HG03342 (cell line): Measurements from ENCODE around the gene USP17L28.
"Not testable (repeated sequence)": the region's sequence is repeated elsewhere in the genome, so short reads cannot be mapped to it uniquely, and the experiment has no call there.

Experiments
- ATAC-seq: cut with Tn5 transposase; IDR thresholded peaks from one replicate; pipeline ENCODE4 v1.9.1; 2021; ENCODE audit warnings: mild to moderate bottlenecking, moderate library complexity; ENCODE audit not compliant: unreplicated experiment

Gene USP17L28

GRCh38 chr4:9348593-9348992 lies at the start of gene USP17L28:
TSS of gene USP17L28 (plus strand) at chr4:9348893. CDS start at chr4:9348893, 0 bp downstream.
- not testable (repeated sequence) for ATAC-seq

GRCh38 chr4:9324191-9324590 lies 24.5 kb upstream of the USP17L28 start:
- not testable (repeated sequence) for ATAC-seq

- not testable (repeated sequence) for ATAC-seq
These were observed 23.8 kb upstream of the USP17L28 start, which contains the start of gene USP17L24 for GRCh38 chr4:9324865-9325264. TSS of gene USP17L24 (plus strand) at chr4:9325165. CDS start at chr4:9325165, 0 bp downstream.

GRCh38 chr4:9329611-9330010 lies 19.1 kb upstream of the USP17L28 start, which contains the start of gene USP17L25:
TSS of gene USP17L25 (plus strand) at chr4:9329911. CDS start at chr4:9329911, 0 bp downstream.
- ATAC-seq: not testable (repeated sequence)

GRCh38 chr4:9334358-9334757 lies 14.3 kb upstream of the USP17L28 start, which contains the start of gene USP17L26:
TSS of gene USP17L26 (plus strand) at chr4:9334658. CDS start at chr4:9334658, 0 bp downstream.
- ATAC-seq: not testable (repeated sequence)

- ATAC-seq: not testable (repeated sequence)
These were observed 9.6 kb upstream of the USP17L28 start, which contains the start of gene USP17L5 for GRCh38 chr4:9339103-9339502. TSS of gene USP17L5 (plus strand) at chr4:9339403. CDS start at chr4:9339403, 0 bp downstream.

- not testable (repeated sequence) for ATAC-seq
These were observed 4.8 kb upstream of the USP17L28 start, which contains the start of gene USP17L27 for GRCh38 chr4:9343848-9344247. TSS of gene USP17L27 (plus strand) at chr4:9344148. CDS start at chr4:9344148, 0 bp downstream.

- not testable (repeated sequence) for ATAC-seq
These were observed 2.2 kb downstream of the USP17L28 start for GRCh38 chr4:9350866-9351265.

- ATAC-seq: not testable (repeated sequence)
These were observed 4.6 kb downstream of the USP17L28 start, which contains the start of gene USP17L29 for GRCh38 chr4:9353338-9353737. TSS of gene USP17L29 (plus strand) at chr4:9353638. CDS start at chr4:9353638, 0 bp downstream.

GRCh38 chr4:9362829-9363228 lies 14.1 kb downstream of the USP17L28 start, which contains the start of gene USP17L30:
TSS of gene USP17L30 (plus strand) at chr4:9363129. CDS start at chr4:9363129, 0 bp downstream.
- ATAC-seq: not testable (repeated sequence)

GRCh38 chr4:9379881-9380280 lies 31.2 kb downstream of the USP17L28 start:
- ATAC-seq: not testable (repeated sequence)

- ATAC-seq: not testable (repeated sequence)
These were observed 32.4 kb downstream of the USP17L28 start for GRCh38 chr4:9381012-9381534.

- ATAC-seq: no peak
These were observed 35.4 kb downstream of the USP17L28 start for GRCh38 chr4:9384126-9384525.

- not testable (repeated sequence) for ATAC-seq
These were observed 40.3 kb downstream of the USP17L28 start for GRCh38 chr4:9389001-9389400.
